ENCODE results near the gene SND1. TPM values are rescaled to one million over a fixed set of nuclear protein-coding genes. Genes with fewer than 3 reads are reported as not detected.

The SND1 gene
- total RNA-seq, 2 donors from 2014 or later, result 91.0 to 111 TPM

DNA sequence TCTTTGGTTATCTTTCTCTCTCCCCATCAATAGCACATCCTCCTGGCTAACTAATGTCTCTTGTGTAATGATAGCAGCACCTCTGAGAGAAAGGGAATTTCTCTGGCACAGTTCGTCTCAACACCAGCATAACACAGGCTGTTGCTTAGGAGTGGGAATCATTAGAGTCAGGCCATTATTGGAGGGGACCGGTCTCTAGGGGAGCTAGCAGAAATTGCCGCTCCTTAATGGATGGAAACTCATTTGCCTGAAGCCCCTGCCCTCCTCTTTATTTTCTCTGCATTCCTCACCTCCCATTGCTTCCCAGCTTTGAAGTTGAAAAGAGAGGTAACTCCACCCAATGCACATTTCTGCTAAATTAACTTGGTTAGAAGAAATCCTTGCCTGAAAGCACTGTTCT is 367.3 kb downstream of the SND1 start:
- no peaks in the 10 kb centered on the region for H3K27me3 ChIP-seq (replicated peaks; ENCODE audit: insufficient read depth)

DNA sequence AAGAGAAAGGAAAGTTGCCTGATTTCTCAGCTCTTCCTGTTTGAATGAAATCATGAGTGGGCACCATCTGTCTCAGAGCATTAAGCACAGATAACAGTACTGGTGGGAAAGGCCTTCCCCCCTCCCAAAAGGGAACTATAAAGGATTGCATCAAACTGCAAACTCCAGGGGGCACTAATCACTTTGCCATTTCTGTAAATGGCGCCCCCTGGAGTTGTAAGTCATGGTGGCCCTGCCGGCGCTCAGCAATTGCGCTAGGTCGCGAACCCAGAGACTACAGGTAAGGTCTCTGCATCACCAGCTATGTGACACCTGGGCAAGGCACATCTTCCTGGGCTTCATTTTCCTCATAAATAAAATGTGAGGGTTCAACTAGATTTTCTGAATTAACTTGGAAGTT is 368.2 kb downstream of the SND1 start:
- Histone ChIP-seq H3K27ac (no peak overlapping the region), H3K36me3 (peaks cover 11% of the 10 kb centered on the region)
- no peak for ATAC-seq (ENCODE audit: insufficient number of reproducible peaks, low FRiP score, low read depth)

More for the DNA sequence above, 367.3 kb downstream of the SND1 start:
- Histone ChIP-seq H3K9me3 (no peaks in the 10 kb centered on the region), H3K4me1 (ENCODE audit: control insufficient read depth in 1 of 2, low read depth in 2 of 2) (no peaks in the 10 kb centered on the region), H3K36me3 (peaks cover 11% of the 10 kb centered on the region), H3K4me3 (no peak overlapping the region), H3K27ac (no peak overlapping the region)
- TF ChIP-seq, protein P1, sequence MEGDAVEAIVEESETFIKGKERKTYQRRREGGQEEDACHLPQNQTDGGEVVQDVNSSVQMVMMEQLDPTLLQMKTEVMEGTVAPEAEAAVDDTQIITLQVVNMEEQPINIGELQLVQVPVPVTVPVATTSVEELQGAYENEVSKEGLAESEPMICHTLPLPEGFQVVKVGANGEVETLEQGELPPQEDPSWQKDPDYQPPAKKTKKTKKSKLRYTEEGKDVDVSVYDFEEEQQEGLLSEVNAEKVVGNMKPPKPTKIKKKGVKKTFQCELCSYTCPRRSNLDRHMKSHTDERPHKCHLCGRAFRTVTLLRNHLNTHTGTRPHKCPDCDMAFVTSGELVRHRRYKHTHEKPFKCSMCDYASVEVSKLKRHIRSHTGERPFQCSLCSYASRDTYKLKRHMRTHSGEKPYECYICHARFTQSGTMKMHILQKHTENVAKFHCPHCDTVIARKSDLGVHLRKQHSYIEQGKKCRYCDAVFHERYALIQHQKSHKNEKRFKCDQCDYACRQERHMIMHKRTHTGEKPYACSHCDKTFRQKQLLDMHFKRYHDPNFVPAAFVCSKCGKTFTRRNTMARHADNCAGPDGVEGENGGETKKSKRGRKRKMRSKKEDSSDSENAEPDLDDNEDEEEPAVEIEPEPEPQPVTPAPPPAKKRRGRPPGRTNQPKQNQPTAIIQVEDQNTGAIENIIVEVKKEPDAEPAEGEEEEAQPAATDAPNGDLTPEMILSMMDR (IDR thresholded peaks at IDR 0.05), result no peak
- DNase-seq (ENCODE audit: low spot score), result no peak
- ATAC-seq (ENCODE audit: insufficient number of reproducible peaks, low FRiP score, low read depth), result no peak

DNA sequence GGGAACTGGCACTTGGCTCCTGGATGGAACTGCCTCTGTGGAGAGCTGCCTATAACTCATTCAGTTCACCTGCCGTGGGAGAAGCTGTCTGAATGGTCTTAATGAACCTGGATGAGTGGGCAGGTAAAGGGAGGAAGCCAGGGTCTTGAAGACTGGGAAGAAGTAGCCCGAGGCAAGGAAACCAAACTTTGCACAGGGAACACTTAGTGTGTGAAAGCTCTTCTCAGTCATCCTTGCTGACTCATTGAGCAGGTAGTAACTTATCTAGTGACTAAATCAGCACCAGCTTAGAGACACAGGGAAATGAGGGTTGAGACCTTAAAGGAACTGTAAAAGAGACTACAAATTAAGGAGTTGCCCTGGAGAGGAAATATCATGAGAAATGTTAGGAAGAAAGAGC is 369.4 kb downstream of the SND1 start:
- H3K27me3 ChIP-seq (replicated peaks; ENCODE audit: insufficient read depth), result no peaks in the 10 kb centered on the region
- no peak overlapping the region for H3K27ac ChIP-seq
- H3K9me3 ChIP-seq, result no peaks in the 10 kb centered on the region
- no peak overlapping the region for H3K4me3 ChIP-seq
- no peak for DNase-seq (ENCODE audit: low spot score)
- ATAC-seq (ENCODE audit: insufficient number of reproducible peaks, low FRiP score, low read depth), result no peak
- H3K36me3 ChIP-seq, result peaks cover 11% of the 10 kb centered on the region
- no peaks in the 10 kb centered on the region for H3K4me1 ChIP-seq (ENCODE audit: control insufficient read depth in 1 of 2, low read depth in 2 of 2)
- TF ChIP-seq, protein P1 (IDR thresholded peaks at IDR 0.05), result no peak

More for the DNA sequence above, 368.2 kb downstream of the SND1 start:
- Histone ChIP-seq H3K9me3 (no peaks in the 10 kb centered on the region), H3K27me3 (replicated peaks; ENCODE audit: insufficient read depth) (no peaks in the 10 kb centered on the region), H3K4me1 (ENCODE audit: control insufficient read depth in 1 of 2, low read depth in 2 of 2) (no peaks in the 10 kb centered on the region), H3K4me3 (no peak overlapping the region)
- no peak for DNase-seq (ENCODE audit: low spot score)
- TF ChIP-seq, protein P1 (IDR thresholded peaks at IDR 0.05), result no peak

DNA sequence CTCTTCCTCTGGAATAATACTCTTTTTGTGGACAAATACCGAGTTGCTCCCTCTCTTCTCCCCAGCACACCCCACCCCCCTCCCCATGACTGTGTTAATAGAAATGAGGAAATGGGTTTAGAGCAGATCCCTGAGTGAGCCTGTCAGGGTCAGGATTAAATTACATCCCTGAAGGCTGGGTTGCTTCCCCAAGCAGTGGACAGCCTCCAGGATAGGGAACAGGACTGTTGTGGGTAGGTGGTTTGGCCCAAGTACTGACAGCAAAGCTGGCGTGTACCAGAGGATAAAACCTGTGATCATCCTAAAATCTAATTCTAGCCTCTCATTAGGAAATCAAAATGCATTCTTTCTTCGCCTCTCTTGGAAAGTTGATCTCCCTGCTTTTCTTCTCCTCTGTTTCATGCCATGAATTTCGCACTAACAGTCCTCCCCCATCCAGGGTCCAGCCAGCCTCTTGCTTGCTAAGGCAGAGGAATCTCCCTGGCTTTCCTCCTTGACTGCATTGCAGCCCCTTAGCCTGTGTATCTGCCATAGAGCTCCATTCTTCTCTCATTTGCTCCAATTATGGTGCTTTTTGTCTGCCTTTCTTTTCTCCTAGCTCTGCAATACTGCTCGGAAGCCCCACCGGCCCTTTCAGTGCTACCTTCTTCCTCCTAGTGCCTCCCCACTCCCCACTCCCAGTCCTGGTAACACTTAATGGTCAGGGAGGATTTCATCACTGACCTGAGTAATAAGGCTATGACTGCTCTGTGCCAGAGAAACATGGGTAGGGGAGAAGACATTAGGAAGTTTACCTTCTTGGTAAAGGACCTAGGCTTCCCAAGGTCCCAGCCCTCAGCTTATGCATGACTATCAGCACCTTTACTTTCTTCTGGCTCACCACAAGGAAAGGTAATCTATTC is 370.9 kb downstream of the SND1 start:
- H3K27me3 ChIP-seq (replicated peaks; ENCODE audit: insufficient read depth), result no peaks in the 10 kb centered on the region
- H3K36me3 ChIP-seq, result peaks cover 11% of the 10 kb centered on the region
- H3K4me1 ChIP-seq (ENCODE audit: control insufficient read depth in 1 of 2, low read depth in 2 of 2), result no peaks in the 10 kb centered on the region
- ATAC-seq (ENCODE audit: insufficient number of reproducible peaks, low FRiP score, low read depth) (no peak), DNase-seq (ENCODE audit: low spot score) (no peak)
- TF ChIP-seq, protein P1 (IDR thresholded peaks at IDR 0.05), result no peak
- no peak overlapping the region for H3K27ac ChIP-seq
- H3K4me3 ChIP-seq, result no peak overlapping the region
- H3K9me3 ChIP-seq, result no peaks in the 10 kb centered on the region

DNA sequence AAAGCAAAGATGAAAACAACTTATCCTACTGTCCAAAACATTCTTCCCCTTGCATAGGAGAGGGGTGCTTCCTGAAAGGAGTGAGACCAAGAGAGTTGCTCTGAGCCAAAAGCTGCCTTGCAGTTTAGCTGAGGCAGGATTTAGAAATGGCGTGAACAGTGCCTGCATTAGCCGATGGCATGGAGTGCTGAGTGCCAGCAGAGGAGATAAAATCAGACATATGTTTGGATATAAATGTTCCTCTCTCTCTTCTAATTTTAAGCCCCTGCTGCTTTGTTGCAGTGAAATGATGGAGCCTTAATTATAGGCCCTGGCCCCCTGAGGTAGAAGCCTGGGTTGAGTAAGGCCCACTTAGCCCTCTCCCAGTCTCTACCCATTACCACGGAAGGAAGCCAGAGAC is 372.2 kb downstream of the SND1 start:
- TF ChIP-seq, protein P1 (IDR thresholded peaks at IDR 0.05), result no peak
- Histone ChIP-seq H3K9me3 (no peaks in the 10 kb centered on the region), H3K27me3 (replicated peaks; ENCODE audit: insufficient read depth) (no peaks in the 10 kb centered on the region), H3K36me3 (peaks cover 11% of the 10 kb centered on the region), H3K4me1 (ENCODE audit: control insufficient read depth in 1 of 2, low read depth in 2 of 2) (no peaks in the 10 kb centered on the region), H3K4me3 (no peak overlapping the region), H3K27ac (no peak overlapping the region)
- DNase-seq (ENCODE audit: low spot score), result no peak
- no peak for ATAC-seq (ENCODE audit: insufficient number of reproducible peaks, low FRiP score, low read depth)
